ENCODE results near the gene SUPT5H.

Gene SUPT5H

DNA sequence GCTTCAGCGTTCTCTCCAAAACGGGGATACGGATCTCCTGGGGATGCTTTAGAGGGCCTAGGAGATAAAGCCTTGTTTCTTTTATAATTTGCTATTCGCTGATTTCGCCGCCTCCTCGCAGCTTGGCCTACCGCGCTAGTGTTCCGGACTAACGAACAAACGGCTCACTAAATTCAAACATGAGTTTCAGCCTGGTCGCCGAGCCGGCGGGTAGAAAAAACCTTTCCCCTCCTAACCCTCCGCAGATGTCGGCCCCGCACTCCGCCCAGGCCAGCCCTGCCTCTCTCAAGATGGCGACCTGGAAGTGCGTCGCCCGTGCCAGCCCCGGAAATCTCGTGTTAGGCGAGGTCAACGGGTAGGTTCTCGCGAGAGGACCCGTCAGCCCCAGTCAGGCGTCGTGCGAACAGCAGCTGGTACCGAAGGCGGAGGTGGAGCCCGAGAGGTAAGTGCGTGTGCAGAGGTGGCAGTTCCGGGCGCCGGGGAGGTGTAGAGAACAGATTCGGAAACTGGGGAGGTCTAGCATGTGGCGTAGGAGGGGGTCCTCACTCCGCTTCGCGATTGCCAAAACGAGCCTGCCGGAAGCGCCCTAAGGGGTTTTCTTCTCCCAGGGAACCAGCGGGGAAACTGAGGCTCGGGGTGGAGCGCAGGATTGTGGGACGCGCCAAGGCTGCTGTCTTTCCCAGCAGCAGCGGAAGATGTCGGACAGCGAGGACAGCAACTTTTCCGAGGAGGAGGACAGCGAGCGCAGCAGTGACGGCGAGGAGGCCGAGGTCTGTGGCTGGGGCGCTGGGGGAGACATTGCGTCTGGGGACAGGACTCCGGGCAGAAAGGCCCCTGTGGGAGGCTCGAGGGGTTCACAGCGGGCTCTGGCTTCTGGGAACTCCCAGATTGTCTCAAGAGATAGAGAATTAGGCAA, at the start of gene SUPT5H:
Gene SUPT5H (plus strand): TSS at position 387 of the 916 bp plus-strand sequence. CDS start 309 bp downstream, at position 696.
- Histone ChIP-seq H3K4me1 (ENCODE audit: insufficient read depth, low read length) (peaks cover 19% of the 10 kb centered on the region), H3K36me3 (ENCODE audit: insufficient read depth, low read length) (peaks cover 19% of the 10 kb centered on the region)

GRCh38 chr19:39397360-39398296, 47.8 kb upstream of the SUPT5H start:
- Histone ChIP-seq H3K9me3 (ENCODE audit: low read length) (no peaks in the 10 kb centered on the region), H3K4me3 (ENCODE audit: low read length) (no peak overlapping the region)

More for the DNA sequence above, at the start of gene SUPT5H:
- H3K9me3 ChIP-seq (ENCODE audit: low read length): no peaks in the 10 kb centered on the region
- no peaks in the 10 kb centered on the region for H3K27me3 ChIP-seq (ENCODE audit: insufficient read depth, low read length)
- peak within 1 kb of the TSS; percentile 89 for H3K4me3 ChIP-seq (ENCODE audit: low read length)
- H2AFZ ChIP-seq (ENCODE audit: low read depth, low read length): peak within 1 kb of the TSS; percentile 22

DNA sequence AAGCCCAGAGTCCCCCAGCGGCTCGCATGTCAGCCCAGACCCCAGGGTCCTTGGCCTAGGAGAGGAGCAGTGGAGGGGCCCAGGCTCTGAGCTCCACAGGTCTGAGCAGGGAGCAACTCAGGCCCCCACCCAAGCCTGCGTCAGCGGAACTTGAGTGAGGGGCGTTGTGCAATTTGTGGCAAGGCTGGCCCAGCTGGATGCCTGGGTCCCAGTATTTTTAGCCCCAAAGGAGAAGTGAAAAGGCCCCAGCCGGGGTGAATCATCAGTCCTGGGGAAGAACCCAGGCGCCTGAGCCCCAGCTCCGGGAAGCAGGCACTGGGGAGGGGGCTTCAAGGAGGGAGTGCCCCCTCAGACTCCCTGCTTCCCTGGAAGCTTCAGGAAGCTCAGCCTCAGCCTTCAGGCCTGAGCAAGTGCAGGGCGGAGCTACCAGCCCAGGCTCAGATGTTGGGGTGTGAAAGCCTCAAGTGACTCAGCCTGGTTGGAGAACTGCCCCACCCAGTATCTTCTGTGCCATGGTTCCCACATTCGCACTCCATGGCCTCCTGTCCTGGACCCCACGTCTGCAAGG, 47.0 kb upstream of the SUPT5H start:
- H2AFZ ChIP-seq (ENCODE audit: low read depth, low read length): no peak overlapping the region
- H3K4me3 ChIP-seq (ENCODE audit: low read length): no peak overlapping the region
- no peaks in the 10 kb centered on the region for H3K27me3 ChIP-seq (ENCODE audit: insufficient read depth, low read length)
- H3K4me1 ChIP-seq (ENCODE audit: insufficient read depth, low read length): peaks cover 15% of the 10 kb centered on the region
- no peaks in the 10 kb centered on the region for H3K9me3 ChIP-seq (ENCODE audit: low read length)
- H3K36me3 ChIP-seq (ENCODE audit: insufficient read depth, low read length): peaks cover 13% of the 10 kb centered on the region

More at GRCh38 chr19:39397360-39398296, 47.8 kb upstream of the SUPT5H start:
- H3K36me3 ChIP-seq (ENCODE audit: insufficient read depth, low read length): peaks cover 14% of the 10 kb centered on the region
- no peaks in the 10 kb centered on the region for H3K27me3 ChIP-seq (ENCODE audit: insufficient read depth, low read length)
- H2AFZ ChIP-seq (ENCODE audit: low read depth, low read length): no peak overlapping the region
- peaks cover 12% of the 10 kb centered on the region for H3K4me1 ChIP-seq (ENCODE audit: insufficient read depth, low read length)

GRCh38 chr19:39399668-39400050, 45.7 kb upstream of the SUPT5H start:
- Histone ChIP-seq H3K9me3 (ENCODE audit: low read length) (no peaks in the 10 kb centered on the region), H2AFZ (ENCODE audit: low read depth, low read length) (no peak overlapping the region), H3K4me3 (ENCODE audit: low read length) (no peak overlapping the region), H3K36me3 (ENCODE audit: insufficient read depth, low read length) (peaks cover 5% of the 10 kb centered on the region), H3K27me3 (ENCODE audit: insufficient read depth, low read length) (no peaks in the 10 kb centered on the region), H3K4me1 (ENCODE audit: insufficient read depth, low read length) (peaks cover 22% of the 10 kb centered on the region)

GRCh38 chr19:39400061-39400460, 45.3 kb upstream of the SUPT5H start:
- no peaks in the 10 kb centered on the region for H3K27me3 ChIP-seq (ENCODE audit: insufficient read depth, low read length)

DNA sequence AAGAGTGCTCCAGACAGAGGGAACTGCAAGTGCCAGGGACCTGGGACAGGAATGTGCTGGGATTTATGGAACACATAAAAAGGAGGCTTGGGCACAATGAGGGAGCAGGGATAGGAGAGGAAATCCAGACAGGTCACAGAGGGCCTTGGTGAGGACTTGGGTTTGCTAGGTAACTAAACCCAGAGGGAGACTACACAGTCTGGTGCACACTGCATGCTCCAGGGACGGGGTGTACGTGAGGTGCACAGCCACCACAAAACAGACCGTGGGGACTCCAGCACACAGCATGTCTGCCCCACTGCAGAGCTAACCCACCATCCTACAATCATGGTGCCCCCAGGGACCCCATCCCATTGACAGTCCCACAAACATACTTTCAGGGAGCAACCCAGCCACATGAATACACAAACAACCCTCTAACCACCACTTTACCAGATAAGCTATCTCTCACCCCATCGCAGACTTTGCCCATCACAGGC, 44.3 kb upstream of the SUPT5H start:
- Histone ChIP-seq H3K4me3 (ENCODE audit: low read length) (no peak overlapping the region), H3K4me1 (ENCODE audit: insufficient read depth, low read length) (peaks cover 27% of the 10 kb centered on the region), H3K27me3 (ENCODE audit: insufficient read depth, low read length) (no peaks in the 10 kb centered on the region), H3K9me3 (ENCODE audit: low read length) (no peaks in the 10 kb centered on the region), H3K36me3 (ENCODE audit: insufficient read depth, low read length) (peaks cover 3% of the 10 kb centered on the region), H2AFZ (ENCODE audit: low read depth, low read length) (no peak overlapping the region)

More at GRCh38 chr19:39400061-39400460, 45.3 kb upstream of the SUPT5H start:
- H3K36me3 ChIP-seq (ENCODE audit: insufficient read depth, low read length): peaks cover 3% of the 10 kb centered on the region
- peaks cover 22% of the 10 kb centered on the region for H3K4me1 ChIP-seq (ENCODE audit: insufficient read depth, low read length)
- H2AFZ ChIP-seq (ENCODE audit: low read depth, low read length): no peak overlapping the region
- H3K4me3 ChIP-seq (ENCODE audit: low read length): no peak overlapping the region
- no peaks in the 10 kb centered on the region for H3K9me3 ChIP-seq (ENCODE audit: low read length)

GRCh38 chr19:39401549-39402345, 43.6 kb upstream of the SUPT5H start:
- Histone ChIP-seq H2AFZ (ENCODE audit: low read depth, low read length) (no peak overlapping the region), H3K4me3 (ENCODE audit: low read length) (peak overlapping the region; percentile 50), H3K36me3 (ENCODE audit: insufficient read depth, low read length) (peaks cover 3% of the 10 kb centered on the region), H3K27me3 (ENCODE audit: insufficient read depth, low read length) (no peaks in the 10 kb centered on the region), H3K9me3 (ENCODE audit: low read length) (no peaks in the 10 kb centered on the region), H3K4me1 (ENCODE audit: insufficient read depth, low read length) (peaks cover 30% of the 10 kb centered on the region)

GRCh38 chr19:39402346-39403300, 42.8 kb upstream of the SUPT5H start:
- H3K4me1 ChIP-seq (ENCODE audit: insufficient read depth, low read length): peaks cover 36% of the 10 kb centered on the region

DNA sequence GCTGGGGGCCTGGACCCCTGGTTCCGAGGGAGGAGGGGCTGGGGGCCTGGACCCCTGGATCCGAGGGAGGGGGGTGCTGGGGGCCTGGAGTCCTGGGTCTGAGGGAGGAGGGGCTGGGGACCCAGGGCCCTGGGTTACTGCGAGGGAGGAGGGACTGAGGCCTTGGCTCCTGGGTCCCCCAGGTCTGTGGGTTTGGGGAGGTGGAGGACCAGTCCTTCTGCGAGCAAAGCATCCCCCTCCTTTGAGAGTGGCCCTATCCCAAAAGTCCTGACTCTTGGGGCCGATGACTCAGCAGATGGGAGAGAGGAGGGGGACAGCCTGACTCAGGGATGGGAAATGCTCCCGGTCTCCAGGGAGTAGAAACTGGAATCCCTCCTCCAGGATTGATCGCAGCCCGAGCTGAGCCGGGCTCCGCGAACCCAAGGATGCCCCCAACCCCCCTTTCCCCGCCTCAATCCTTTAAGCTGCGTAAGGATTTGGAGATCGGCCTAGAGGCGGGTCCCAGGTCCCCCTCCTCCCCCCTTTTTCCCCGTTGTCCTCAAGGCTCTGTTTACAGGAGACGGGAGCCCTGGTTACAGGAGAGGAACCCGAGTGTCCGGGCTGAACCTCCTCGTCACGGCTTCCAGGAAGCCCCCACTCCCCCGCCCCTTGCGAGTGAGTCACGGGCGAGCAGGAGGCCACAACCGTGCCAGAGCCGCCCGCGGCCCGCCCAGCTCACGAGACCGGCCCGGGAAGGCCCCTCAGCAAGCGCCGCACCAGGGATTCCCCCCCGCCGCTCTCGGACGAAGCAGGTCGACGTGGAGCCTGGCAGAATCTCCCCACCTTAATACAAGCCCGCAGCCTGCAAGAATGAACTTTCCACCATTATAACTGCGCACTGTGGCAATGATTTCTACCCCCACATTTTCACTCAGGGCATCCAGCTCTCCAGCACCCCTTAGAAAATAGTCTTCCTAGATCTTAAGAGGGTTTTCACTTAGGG, 41.8 kb upstream of the SUPT5H start:
- Histone ChIP-seq H3K4me1 (ENCODE audit: insufficient read depth, low read length) (peaks cover 36% of the 10 kb centered on the region), H3K36me3 (ENCODE audit: insufficient read depth, low read length) (peaks cover 2% of the 10 kb centered on the region), H3K27me3 (ENCODE audit: insufficient read depth, low read length) (no peaks in the 10 kb centered on the region), H2AFZ (ENCODE audit: low read depth, low read length) (no peak overlapping the region), H3K9me3 (ENCODE audit: low read length) (no peaks in the 10 kb centered on the region), H3K4me3 (ENCODE audit: low read length) (peak overlapping the region; percentile 50)

More at GRCh38 chr19:39402346-39403300, 42.8 kb upstream of the SUPT5H start:
- H2AFZ ChIP-seq (ENCODE audit: low read depth, low read length): no peak overlapping the region
- H3K4me3 ChIP-seq (ENCODE audit: low read length): peak overlapping the region; percentile 50
- H3K27me3 ChIP-seq (ENCODE audit: insufficient read depth, low read length): no peaks in the 10 kb centered on the region
- H3K36me3 ChIP-seq (ENCODE audit: insufficient read depth, low read length): peaks cover 3% of the 10 kb centered on the region
- H3K9me3 ChIP-seq (ENCODE audit: low read length): no peaks in the 10 kb centered on the region

GRCh38 chr19:39405261-39405957, 40.0 kb upstream of the SUPT5H start:
- Histone ChIP-seq H3K4me3 (ENCODE audit: low read length) (no peak overlapping the region), H3K27me3 (ENCODE audit: insufficient read depth, low read length) (no peaks in the 10 kb centered on the region), H3K4me1 (ENCODE audit: insufficient read depth, low read length) (peaks cover 40% of the 10 kb centered on the region), H3K9me3 (ENCODE audit: low read length) (no peaks in the 10 kb centered on the region), H2AFZ (ENCODE audit: low read depth, low read length) (no peak overlapping the region), H3K36me3 (ENCODE audit: insufficient read depth, low read length) (no peaks in the 10 kb centered on the region)
